K562 (cell line): ENCODE measurements around the gene DNAH9. TPM values are rescaled to one million over a fixed set of nuclear protein-coding genes. Genes with fewer than 3 reads are reported as not detected.

Experiments used
- KHSRP ChIP-seq: fragments of 450-650 bp; IDR thresholded peaks from 2 replicates; pipeline ENCODE4 v1.6.1; 2017
- PRPF4 ChIP-seq: fragments of 200-400 bp; formaldehyde crosslinking; IDR thresholded peaks from one replicate; pipeline ENCODE4 v1.6.1; 2017; ENCODE audit warnings: low read length, low read depth, mild to moderate bottlenecking; ENCODE audit not compliant: insufficient read depth, poor library complexity, severe bottlenecking
- THRAP3 ChIP-seq: fragments of 450-650 bp; IDR thresholded peaks from 2 replicates; pipeline ENCODE4 v1.6.1; 2016; ENCODE audit warnings: mild to moderate bottlenecking, inconsistent platforms, borderline replicate concordance
- polyA plus RNA-seq, 8 experiments: library from polyadenylated mRNA; depleted of rRNA in 4 of 8; stranded (reverse) in 5 of 8; unstranded in 3 of 8; fragments of >200 nt; fragmentation: Nextera tagmentation in 2 of 8; fragmentation: Illumina TruSeq in 1 of 8; extraction: Ambion mirVana in 2 of 8; extraction: Trizol in 1 of 8; gene quantifications; 2 replicates each; pipeline versions ENCODE4 v1.2.1 to v1.2.3, GENCODE V29; 2011 to 2014; ENCODE audit warnings: inconsistent platforms in 1 of 8, missing spikeins in 1 of 8
- total RNA-seq, 7 experiments: library from RNA; depleted of rRNA in 6 of 7; stranded (reverse); fragments of >200 nt in 6 of 7; fragmentation: Illumina TruSeq in 2 of 7; extraction: Trizol in 2 of 7; gene quantifications; 2 replicates each; pipeline versions ENCODE4 v1.2.1 to v1.2.3, GENCODE V29; 2011 to 2021; ENCODE audit warnings: low replicate concordance in 1 of 7
- TF ChIP-seq, protein P1 (sequence below): sonication (generic); formaldehyde crosslinking; IDR thresholded peaks from 2 replicates; pipeline ENCODE4 v1.8.0; 2022; ENCODE audit warnings: mild to moderate bottlenecking, missing genetic modification reagents, borderline replicate concordance
- TF ChIP-seq, protein P2 (sequence below), 2 experiments: fragments of 450-650 bp in 1 of 2; sonication (generic) in 1 of 2; formaldehyde crosslinking in 1 of 2; IDR thresholded peaks; 2 replicates each; pipeline versions ENCODE4 v1.7.1 to v1.9.0; 2016 to 2022; ENCODE audit warnings: inconsistent platforms in 1 of 2, mild to moderate bottlenecking in 1 of 2, missing genetic modification reagents in 1 of 2
- TF ChIP-seq, protein P3 (sequence below): fragments of 250-450 bp; sonication (Bioruptor Pico); IDR thresholded peaks from 2 replicates; pipeline ENCODE4 v1.8.0; 2021; ENCODE audit warnings: mild to moderate bottlenecking, moderate library complexity

DNAH9 gene
- total and polyA plus RNA-seq, 9 of the 15 experiments (the other 6 are each of a cell fraction or from before 2014, with no cell fraction given) = not detected

DNA sequence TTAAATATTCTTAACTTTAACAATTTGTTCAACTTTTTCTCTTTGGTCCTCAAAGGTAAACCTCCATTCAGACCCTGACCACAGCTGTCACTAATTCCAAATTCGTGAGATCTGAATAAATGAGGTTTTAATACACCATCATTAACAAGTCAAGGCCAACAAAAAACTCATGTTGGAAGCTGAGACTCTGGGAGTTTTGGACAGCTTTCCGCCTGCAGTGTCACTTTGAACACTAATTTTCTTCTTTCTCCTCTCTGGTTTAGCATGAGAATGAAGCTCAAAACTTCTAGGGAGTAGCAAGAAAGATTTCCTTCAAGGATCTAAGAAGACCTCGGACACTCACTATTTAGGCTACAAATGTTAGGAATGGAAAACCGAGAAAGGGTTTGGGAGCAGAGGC is 32.7 kb upstream of the DNAH9 start (continued):
- TF ChIP-seq KHSRP (no peak), PRPF4 (no peak), THRAP3 (no peak)
- TF ChIP-seq, protein P1, sequence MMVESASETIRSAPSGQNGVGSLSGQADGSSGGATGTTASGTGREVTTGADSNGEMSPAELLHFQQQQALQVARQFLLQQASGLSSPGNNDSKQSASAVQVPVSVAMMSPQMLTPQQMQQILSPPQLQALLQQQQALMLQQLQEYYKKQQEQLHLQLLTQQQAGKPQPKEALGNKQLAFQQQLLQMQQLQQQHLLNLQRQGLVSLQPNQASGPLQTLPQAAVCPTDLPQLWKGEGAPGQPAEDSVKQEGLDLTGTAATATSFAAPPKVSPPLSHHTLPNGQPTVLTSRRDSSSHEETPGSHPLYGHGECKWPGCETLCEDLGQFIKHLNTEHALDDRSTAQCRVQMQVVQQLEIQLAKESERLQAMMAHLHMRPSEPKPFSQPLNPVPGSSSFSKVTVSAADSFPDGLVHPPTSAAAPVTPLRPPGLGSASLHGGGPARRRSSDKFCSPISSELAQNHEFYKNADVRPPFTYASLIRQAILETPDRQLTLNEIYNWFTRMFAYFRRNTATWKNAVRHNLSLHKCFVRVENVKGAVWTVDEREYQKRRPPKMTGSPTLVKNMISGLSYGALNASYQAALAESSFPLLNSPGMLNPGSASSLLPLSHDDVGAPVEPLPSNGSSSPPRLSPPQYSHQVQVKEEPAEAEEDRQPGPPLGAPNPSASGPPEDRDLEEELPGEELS = no peak
- TF ChIP-seq, protein P2, sequence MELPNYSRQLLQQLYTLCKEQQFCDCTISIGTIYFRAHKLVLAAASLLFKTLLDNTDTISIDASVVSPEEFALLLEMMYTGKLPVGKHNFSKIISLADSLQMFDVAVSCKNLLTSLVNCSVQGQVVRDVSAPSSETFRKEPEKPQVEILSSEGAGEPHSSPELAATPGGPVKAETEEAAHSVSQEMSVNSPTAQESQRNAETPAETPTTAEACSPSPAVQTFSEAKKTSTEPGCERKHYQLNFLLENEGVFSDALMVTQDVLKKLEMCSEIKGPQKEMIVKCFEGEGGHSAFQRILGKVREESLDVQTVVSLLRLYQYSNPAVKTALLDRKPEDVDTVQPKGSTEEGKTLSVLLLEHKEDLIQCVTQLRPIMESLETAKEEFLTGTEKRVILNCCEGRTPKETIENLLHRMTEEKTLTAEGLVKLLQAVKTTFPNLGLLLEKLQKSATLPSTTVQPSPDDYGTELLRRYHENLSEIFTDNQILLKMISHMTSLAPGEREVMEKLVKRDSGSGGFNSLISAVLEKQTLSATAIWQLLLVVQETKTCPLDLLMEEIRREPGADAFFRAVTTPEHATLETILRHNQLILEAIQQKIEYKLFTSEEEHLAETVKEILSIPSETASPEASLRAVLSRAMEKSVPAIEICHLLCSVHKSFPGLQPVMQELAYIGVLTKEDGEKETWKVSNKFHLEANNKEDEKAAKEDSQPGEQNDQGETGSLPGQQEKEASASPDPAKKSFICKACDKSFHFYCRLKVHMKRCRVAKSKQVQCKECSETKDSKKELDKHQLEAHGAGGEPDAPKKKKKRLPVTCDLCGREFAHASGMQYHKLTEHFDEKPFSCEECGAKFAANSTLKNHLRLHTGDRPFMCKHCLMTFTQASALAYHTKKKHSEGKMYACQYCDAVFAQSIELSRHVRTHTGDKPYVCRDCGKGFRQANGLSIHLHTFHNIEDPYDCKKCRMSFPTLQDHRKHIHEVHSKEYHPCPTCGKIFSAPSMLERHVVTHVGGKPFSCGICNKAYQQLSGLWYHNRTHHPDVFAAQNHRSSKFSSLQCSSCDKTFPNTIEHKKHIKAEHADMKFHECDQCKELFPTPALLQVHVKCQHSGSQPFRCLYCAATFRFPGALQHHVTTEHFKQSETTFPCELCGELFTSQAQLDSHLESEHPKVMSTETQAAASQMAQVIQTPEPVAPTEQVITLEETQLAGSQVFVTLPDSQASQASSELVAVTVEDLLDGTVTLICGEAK (IDR thresholded peaks at IDR 0.05) = no peak
- TF ChIP-seq, protein P2 (CRISPR knock-in tag; IDR thresholded peaks at IDR 0.05) = no peak
- TF ChIP-seq, protein P3, sequence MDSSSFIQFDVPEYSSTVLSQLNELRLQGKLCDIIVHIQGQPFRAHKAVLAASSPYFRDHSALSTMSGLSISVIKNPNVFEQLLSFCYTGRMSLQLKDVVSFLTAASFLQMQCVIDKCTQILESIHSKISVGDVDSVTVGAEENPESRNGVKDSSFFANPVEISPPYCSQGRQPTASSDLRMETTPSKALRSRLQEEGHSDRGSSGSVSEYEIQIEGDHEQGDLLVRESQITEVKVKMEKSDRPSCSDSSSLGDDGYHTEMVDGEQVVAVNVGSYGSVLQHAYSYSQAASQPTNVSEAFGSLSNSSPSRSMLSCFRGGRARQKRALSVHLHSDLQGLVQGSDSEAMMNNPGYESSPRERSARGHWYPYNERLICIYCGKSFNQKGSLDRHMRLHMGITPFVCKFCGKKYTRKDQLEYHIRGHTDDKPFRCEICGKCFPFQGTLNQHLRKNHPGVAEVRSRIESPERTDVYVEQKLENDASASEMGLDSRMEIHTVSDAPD (CRISPR knock-in tag) = no peak
